B cell (primary cell): ENCODE measurements around the gene CEACAM3.
"Not testable (repeated sequence)": the region's sequence is repeated elsewhere in the genome, so short reads cannot be mapped to it uniquely, and the experiment has no call there.

Experiments
- CTCF ChIP-seq: fragments of 200-600 bp; IDR thresholded peaks from one replicate; pipeline ENCODE4 v1.8.0; 2022; ENCODE audit warnings: antibody characterized with exemption, mild to moderate bottlenecking
- EZH2 ChIP-seq: IDR thresholded peaks from 2 replicates; pipeline ENCODE4 v1.6.1; 2012; ENCODE audit warnings: borderline replicate concordance, low read depth, mild to moderate bottlenecking, moderate library complexity, low read length; ENCODE audit not compliant: insufficient read depth, poor library complexity, severe bottlenecking

GRCh38 chr19:41768105-41768504 lies 28.3 kb upstream of the CEACAM3 start:
- not testable (repeated sequence) for TF ChIP-seq CTCF, EZH2
